ENCODE data around the gene ERICH3.

Gene ERICH3

DNA sequence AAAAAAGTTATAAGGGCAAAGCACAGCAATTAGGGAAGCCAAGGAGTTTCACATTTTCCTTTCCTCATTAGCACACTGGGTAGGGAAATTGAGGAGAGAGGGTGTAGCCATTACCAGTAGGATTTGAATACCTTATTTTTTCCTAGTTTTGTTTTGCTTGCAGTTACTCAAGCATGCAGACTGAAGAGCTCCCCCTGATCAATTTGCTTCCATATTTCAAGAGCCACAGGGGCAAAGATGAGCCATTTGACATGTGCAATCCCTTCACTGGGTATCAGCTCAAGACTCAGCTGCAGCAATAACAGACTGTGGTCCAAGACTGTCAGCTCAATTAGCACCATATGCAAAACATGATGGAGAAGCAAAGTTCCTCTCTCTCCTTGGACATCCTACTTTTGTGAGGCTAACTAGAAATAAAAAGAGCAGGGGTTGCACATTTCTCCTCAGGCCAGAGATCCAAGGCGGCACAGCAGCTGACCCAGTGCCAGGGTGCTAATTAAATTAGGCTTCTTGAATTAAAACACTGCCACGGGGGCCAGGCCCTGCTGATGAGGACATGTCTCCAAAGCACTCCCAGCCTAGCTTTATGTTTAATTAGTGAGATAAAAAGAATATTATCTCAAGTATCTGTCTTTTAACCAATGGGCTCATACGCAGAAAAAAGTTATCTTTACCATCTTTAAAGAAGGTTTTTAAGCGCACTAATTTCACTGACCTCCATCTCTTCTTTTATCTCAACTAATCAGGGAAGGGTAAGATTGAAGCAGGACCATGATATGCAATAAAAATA is 124.4 kb downstream of the ERICH3 start:
- ATAC-seq (ENCODE audit: low read depth): no peak
- no peak for TF ChIP-seq CTCF (IDR thresholded peaks at IDR 0.05; ENCODE audit: poor library complexity, severe bottlenecking)
- Histone ChIP-seq H3K27me3 (ENCODE audit: insufficient read depth, poor library complexity, severe bottlenecking) (no peaks in the 10 kb centered on the region), H3K4me1 (ENCODE audit: insufficient read depth, poor library complexity, severe bottlenecking) (no peaks in the 10 kb centered on the region), H3K4me3 (ENCODE audit: severe bottlenecking) (no peak overlapping the region), H3K27ac (ENCODE audit: poor library complexity, severe bottlenecking) (no peak overlapping the region), H3K36me3 (ENCODE audit: low read depth) (no peaks in the 10 kb centered on the region), H3K9me3 (ENCODE audit: severe bottlenecking) (no peaks in the 10 kb centered on the region)
- no peak for DNase-seq (ENCODE audit: low spot score)

DNA sequence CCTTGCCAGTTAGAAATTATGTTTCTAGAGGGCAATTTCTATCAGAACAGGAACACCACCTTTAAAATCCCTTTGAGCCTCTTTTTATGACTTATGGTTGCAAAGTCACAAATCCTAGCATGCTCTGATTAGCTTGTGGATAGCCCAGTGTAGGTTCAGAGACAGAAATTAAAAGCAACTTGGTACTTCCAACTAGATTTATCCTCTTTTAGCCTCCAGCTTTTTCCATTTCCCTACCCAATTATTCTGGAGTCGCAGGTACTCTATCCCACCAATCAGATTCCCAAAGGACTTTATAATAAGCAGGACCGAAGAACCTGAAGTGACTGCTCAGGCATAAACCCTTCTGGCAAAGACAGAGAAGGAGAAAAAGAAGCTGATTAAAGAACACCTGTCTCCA is 127.8 kb downstream of the ERICH3 start:
- no peak overlapping the region for H3K4me3 ChIP-seq (ENCODE audit: severe bottlenecking)
- no peak for DNase-seq (ENCODE audit: low spot score)
- H3K27me3 ChIP-seq (ENCODE audit: insufficient read depth, poor library complexity, severe bottlenecking): no peaks in the 10 kb centered on the region
- H3K36me3 ChIP-seq (ENCODE audit: low read depth): no peaks in the 10 kb centered on the region
- no peaks in the 10 kb centered on the region for H3K9me3 ChIP-seq (ENCODE audit: severe bottlenecking)
- ATAC-seq (ENCODE audit: low read depth): no peak
- H3K27ac ChIP-seq (ENCODE audit: poor library complexity, severe bottlenecking): no peak overlapping the region
- H3K4me1 ChIP-seq (ENCODE audit: insufficient read depth, poor library complexity, severe bottlenecking): no peaks in the 10 kb centered on the region
- TF ChIP-seq CTCF (IDR thresholded peaks at IDR 0.05; ENCODE audit: poor library complexity, severe bottlenecking): no peak

DNA sequence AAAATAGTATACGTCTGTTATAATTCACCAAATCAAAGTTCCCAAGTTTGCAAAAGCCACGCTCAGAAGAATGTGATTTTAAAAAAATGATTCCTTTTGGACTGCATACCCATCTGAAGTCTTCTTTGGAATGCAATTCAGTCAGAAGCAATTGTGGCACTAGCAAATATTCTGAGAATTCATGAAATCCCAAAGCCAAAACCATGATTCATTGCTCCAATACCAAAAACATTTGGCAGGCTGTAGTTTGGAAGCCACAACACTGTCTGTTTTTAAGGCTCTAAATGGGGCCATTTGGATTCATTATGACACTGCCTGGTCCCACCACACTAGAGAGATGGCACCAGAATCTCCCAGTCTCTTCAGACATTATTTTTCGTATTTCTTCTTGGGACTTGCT is 139.4 kb downstream of the ERICH3 start:
- Histone ChIP-seq H3K4me3 (ENCODE audit: severe bottlenecking) (no peak overlapping the region), H3K4me1 (ENCODE audit: insufficient read depth, poor library complexity, severe bottlenecking) (no peaks in the 10 kb centered on the region), H3K27ac (ENCODE audit: poor library complexity, severe bottlenecking) (no peak overlapping the region), H3K9me3 (ENCODE audit: severe bottlenecking) (no peaks in the 10 kb centered on the region), H3K36me3 (ENCODE audit: low read depth) (no peaks in the 10 kb centered on the region), H3K27me3 (ENCODE audit: insufficient read depth, poor library complexity, severe bottlenecking) (no peaks in the 10 kb centered on the region)
- DNase-seq (ENCODE audit: low spot score) (no peak), ATAC-seq (ENCODE audit: low read depth) (no peak)
- no peak for TF ChIP-seq CTCF (IDR thresholded peaks at IDR 0.05; ENCODE audit: poor library complexity, severe bottlenecking)

DNA sequence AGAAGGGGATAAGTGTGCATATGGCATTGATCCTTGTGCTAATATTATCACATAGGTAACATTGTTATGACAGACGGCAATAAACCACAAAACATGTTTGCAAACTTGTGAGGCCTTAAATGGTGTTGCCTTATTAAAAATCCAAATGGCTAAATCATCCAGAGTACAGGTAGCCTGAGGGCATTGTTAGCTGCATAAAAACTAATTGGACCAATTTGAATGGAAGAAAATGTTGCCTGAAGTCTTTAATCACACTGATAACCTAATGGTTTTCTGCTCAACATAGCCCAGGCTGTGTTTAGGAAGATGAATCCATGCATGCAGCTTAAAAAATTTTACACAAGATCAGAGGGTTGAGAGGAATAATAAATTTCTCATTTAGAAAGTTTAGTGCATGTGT is 141.8 kb downstream of the ERICH3 start:
- DNase-seq (ENCODE audit: low spot score) (no peak), ATAC-seq (ENCODE audit: low read depth) (no peak)
- TF ChIP-seq CTCF (IDR thresholded peaks at IDR 0.05; ENCODE audit: poor library complexity, severe bottlenecking): no peak
- Histone ChIP-seq H3K27me3 (ENCODE audit: insufficient read depth, poor library complexity, severe bottlenecking) (no peaks in the 10 kb centered on the region), H3K4me3 (ENCODE audit: severe bottlenecking) (no peak overlapping the region), H3K9me3 (ENCODE audit: severe bottlenecking) (no peaks in the 10 kb centered on the region), H3K27ac (ENCODE audit: poor library complexity, severe bottlenecking) (no peak overlapping the region), H3K36me3 (ENCODE audit: low read depth) (no peaks in the 10 kb centered on the region), H3K4me1 (ENCODE audit: insufficient read depth, poor library complexity, severe bottlenecking) (no peaks in the 10 kb centered on the region)

GRCh38 chr1:74530892-74531291 is 142.7 kb downstream of the ERICH3 start:
- no peaks in the 10 kb centered on the region for H3K27me3 ChIP-seq (ENCODE audit: insufficient read depth, poor library complexity, severe bottlenecking)
- H3K9me3 ChIP-seq (ENCODE audit: severe bottlenecking): no peaks in the 10 kb centered on the region
- H3K36me3 ChIP-seq (ENCODE audit: low read depth): no peaks in the 10 kb centered on the region
- ATAC-seq (ENCODE audit: low read depth) (no peak), DNase-seq (ENCODE audit: low spot score) (no peak)
- no peak overlapping the region for H3K27ac ChIP-seq (ENCODE audit: poor library complexity, severe bottlenecking)
- H3K4me3 ChIP-seq (ENCODE audit: severe bottlenecking): no peak overlapping the region
- no peaks in the 10 kb centered on the region for H3K4me1 ChIP-seq (ENCODE audit: insufficient read depth, poor library complexity, severe bottlenecking)
- TF ChIP-seq CTCF (IDR thresholded peaks at IDR 0.05; ENCODE audit: poor library complexity, severe bottlenecking): no peak

All from RWPE2 (cell line).